Liver (tissue), 9 donors: Measurements from ENCODE around the gene DZIP1. TPM values are rescaled to one million over a fixed set of nuclear protein-coding genes. Genes with fewer than 3 reads are reported as not detected.

Experiments
- DNase-seq: peaks from one replicate; pipeline ENCODE4 v3.0.0-alpha.2; 2017; ENCODE audit warnings: low spot score
- H3K27ac ChIP-seq, 2 donors: one replicate each; pipeline ENCODE4 v1.7.0; 2013; ENCODE audit warnings: inconsistent platforms in 2 of 2, low read length in 2 of 2, control low read depth in 1 of 2, low read depth in 1 of 2, mild to moderate bottlenecking in 1 of 2
- H3K27me3 ChIP-seq, 4 donors: one replicate each; pipeline versions ENCODE4 v1.6.1 to v1.7.0; 2013; ENCODE audit warnings: low read length in 3 of 4, inconsistent platforms in 1 of 4, mild to moderate bottlenecking in 1 of 4, moderate library complexity in 1 of 4; ENCODE audit not compliant: control insufficient read depth in 4 of 4, insufficient read depth in 4 of 4
- H3K36me3 ChIP-seq, 4 donors: one replicate each; pipeline versions ENCODE4 v1.6.1 to v1.7.0; 2013; ENCODE audit warnings: low read length in 3 of 4, mild to moderate bottlenecking in 3 of 4, low read depth in 1 of 4, moderate library complexity in 1 of 4; ENCODE audit not compliant: control insufficient read depth in 4 of 4, insufficient read depth in 3 of 4
- H3K4me1 ChIP-seq, 4 donors: one replicate each; pipeline versions ENCODE4 v1.6.1 to v1.7.0; 2013; ENCODE audit warnings: low read length in 3 of 4, mild to moderate bottlenecking in 3 of 4, moderate library complexity in 1 of 4; ENCODE audit not compliant: control insufficient read depth in 4 of 4, insufficient read depth in 4 of 4
- H3K4me3 ChIP-seq, 3 donors: one replicate each; pipeline versions ENCODE4 v1.6.1 to v1.7.0; 2013; ENCODE audit warnings: low read length in 3 of 3, control low read depth in 1 of 3, low read depth in 1 of 3, mild to moderate bottlenecking in 1 of 3
- H3K9ac ChIP-seq, 2 donors: one replicate each; pipeline ENCODE4 v1.7.0; 2013; ENCODE audit warnings: low read length in 2 of 2, mild to moderate bottlenecking in 2 of 2, moderate library complexity in 2 of 2, control low read depth in 1 of 2, low read depth in 1 of 2
- H3K9me3 ChIP-seq, 4 donors: one replicate each; pipeline versions ENCODE4 v1.6.1 to v1.7.0; 2013; ENCODE audit warnings: low read length in 3 of 4; ENCODE audit not compliant: control insufficient read depth in 4 of 4
- ATF3 ChIP-seq: IDR thresholded peaks from 2 replicates; pipeline ENCODE4 v1.6.1; 2016; ENCODE audit warnings: antibody characterized with exemption
- EGR1 ChIP-seq, 2 donors: IDR thresholded peaks; 2 replicates each; pipeline ENCODE4 v1.6.1; 2016 to 2018; ENCODE audit warnings: antibody characterized with exemption in 2 of 2, low read depth in 2 of 2
- FOXA1 ChIP-seq: IDR thresholded peaks from 2 replicates; pipeline ENCODE4 v1.6.1; 2016; ENCODE audit warnings: antibody characterized with exemption
- HNF4A ChIP-seq, 2 donors: conservative IDR thresholded peaks; 2 replicates each; pipeline ENCODE4 v1.6.1; 2016; ENCODE audit warnings: antibody characterized with exemption in 2 of 2, mild to moderate bottlenecking in 2 of 2
- HNF4G ChIP-seq: IDR thresholded peaks from 2 replicates; pipeline ENCODE4 v1.6.1; 2016; ENCODE audit warnings: antibody characterized with exemption
- JUND ChIP-seq, 2 donors: IDR thresholded peaks; 2 replicates each; pipeline ENCODE4 v1.6.1; 2016; ENCODE audit warnings: antibody characterized with exemption in 2 of 2
- RAD21 ChIP-seq, 2 donors: IDR thresholded peaks; 2 replicates each; pipeline ENCODE4 v1.6.1; 2016; ENCODE audit warnings: antibody characterized with exemption in 2 of 2, mild to moderate bottlenecking in 2 of 2
- REST ChIP-seq: IDR thresholded peaks from 2 replicates; pipeline ENCODE4 v1.6.1; 2016; ENCODE audit warnings: antibody characterized with exemption, mild to moderate bottlenecking
- RXRA ChIP-seq, 2 donors: IDR thresholded peaks; 2 replicates each; pipeline ENCODE4 v1.6.1; 2017 to 2018; ENCODE audit warnings: antibody characterized with exemption in 2 of 2, mild to moderate bottlenecking in 1 of 2
- SP1 ChIP-seq: IDR thresholded peaks from 2 replicates; pipeline ENCODE4 v1.6.1; 2018; ENCODE audit warnings: antibody characterized with exemption, mild to moderate bottlenecking
- TAF1 ChIP-seq: conservative IDR thresholded peaks from 2 replicates; pipeline ENCODE4 v1.6.1; 2016; ENCODE audit warnings: antibody characterized with exemption, mild to moderate bottlenecking
- YY1 ChIP-seq: IDR thresholded peaks from 2 replicates; pipeline ENCODE4 v1.6.1; 2016; ENCODE audit warnings: antibody characterized with exemption, mild to moderate bottlenecking
- ZBTB33 ChIP-seq: IDR thresholded peaks from 2 replicates; pipeline ENCODE4 v1.6.1; 2016; ENCODE audit warnings: antibody characterized with exemption
- WGBS: extraction: QIAGEN DNeasy Blood & Tissue Kit; methylation state at CpG from one replicate; pipeline ENCODE4 v1.1.7; 2013; 5-methylcytosine and 5-hydroxymethylcytosine counted together
- polyA plus RNA-seq, 2 donors: library from polyadenylated mRNA; stranded (reverse) in 1 of 2; unstranded in 1 of 2; fragments of 200-250 nt in 1 of 2; fragments of >200 nt in 1 of 2; fragmentation: Nextera tagmentation in 1 of 2; extraction: Ambion mirVana in 1 of 2; gene quantifications; one replicate each; pipeline versions ENCODE4 v1.2.1 to v1.2.3, GENCODE V29; 2013 to 2015
- total RNA-seq, 2 donors: library from RNA; depleted of rRNA; stranded (reverse); fragments of >200 nt; gene quantifications; one replicate each; pipeline ENCODE4 v1.2.3, GENCODE V29; 2014
- donor health status: healthy.
- donor health status: healthy.
- donor health status: healthy.
- donor health status: healthy.
- donor health status: healthy.

DZIP1 gene
- total and polyA plus RNA-seq, 4 donors, result 0.46 to 2.0 (median 1.3) TPM

GRCh38 chr13:95678967-95679366, 34.5 kb upstream of the DZIP1 start:
- Histone ChIP-seq H3K4me1 (peaks cover 3 to 27% (median 8%) of the 10 kb centered on the region in 4 donors), H3K9ac (no peak overlapping the region), H3K4me3 (peak overlapping the region in 2 of 3 donors; percentile 8 to 87), H3K27me3 (no peaks in the 10 kb centered on the region), H3K9me3 (no peaks in the 10 kb centered on the region), H3K27ac (no peak overlapping the region), H3K36me3 (peaks cover 0 to under 1% (median 0%) of the 10 kb centered on the region in 4 donors)
- no peak for TF ChIP-seq FOXA1
- no peak for TF ChIP-seq EGR1 (IDR thresholded peaks at IDR 0.05; ENCODE audit: low read depth in 2 of 2)
- TF ChIP-seq HNF4A (conservative IDR thresholded peaks at IDR 0.05), result no peak
- no peak for TF ChIP-seq HNF4G
- no peak for TF ChIP-seq RXRA (IDR thresholded peaks at IDR 0.05)
- no peak for TF ChIP-seq ZBTB33
- no peak for DNase-seq
- 73% methylated on average over 4 of the region's 4 CpGs for WGBS

GRCh38 chr13:95677564-95678266, 33.2 kb upstream of the DZIP1 start:
- WGBS, result under 1% methylated on average over 30 of the region's 30 CpGs
- Histone ChIP-seq H3K36me3 (peaks cover 0 to 3% (median 3%) of the 10 kb centered on the region in 4 donors), H3K27me3 (no peaks in the 10 kb centered on the region), H3K9me3 (peaks cover 0 to 5% (median 0%) of the 10 kb centered on the region in 4 donors), H3K27ac (peak overlapping the region; percentile 93 to 94), H3K9ac (peak overlapping the region; percentile 78 to 85), H3K4me1 (peaks cover 3 to 27% (median 8%) of the 10 kb centered on the region in 4 donors), H3K4me3 (peak overlapping the region; percentile 77 to 94 (median 87))
- TF ChIP-seq FOXA1, result no peak
- peak; percentile 68 for TF ChIP-seq YY1
- no peak for TF ChIP-seq EGR1 (IDR thresholded peaks at IDR 0.05; ENCODE audit: low read depth in 2 of 2)
- peak in 1 of 2 donors; percentile 9 for TF ChIP-seq RAD21 (IDR thresholded peaks at IDR 0.05)
- TF ChIP-seq ATF3, result no peak
- DNase-seq, result no peak

GRCh38 chr13:95676762-95677563, 32.5 kb upstream of the DZIP1 start, which contains the start of gene DNAJC3:
Gene DNAJC3 (plus strand): TSS chr13:95677139. CDS start chr13:95677256, 117 bp downstream.
- Histone ChIP-seq H3K9me3 (peaks cover 0 to 5% (median under 1%) of the 10 kb centered on the region in 4 donors), H3K4me1 (peaks cover 3 to 24% (median 8%) of the 10 kb centered on the region in 4 donors), H3K36me3 (peaks cover 0 to 6% (median 3%) of the 10 kb centered on the region in 4 donors), H3K27ac (peak within 1 kb of the TSS; percentile 93 to 97), H3K27me3 (no peaks in the 10 kb centered on the region), H3K4me3 (peak within 1 kb of the TSS; percentile 84 to 94 (median 87)), H3K9ac (peak within 1 kb of the TSS; percentile 82 to 87)
- peak; percentile 98 for DNase-seq
- TF ChIP-seq JUND (IDR thresholded peaks at IDR 0.05) (no peak), HNF4G (no peak), YY1 (peak; percentile 69), TAF1 (peak; percentile 92), REST (peak; percentile 92), ATF3 (no peak), EGR1 (IDR thresholded peaks at IDR 0.05; ENCODE audit: low read depth in 2 of 2) (no peak), SP1 (peak; percentile 73)
- under 1% methylated on average over 90 of the region's 90 CpGs for WGBS
